Smooth muscle cell (in vitro differentiated cells): Measurements from ENCODE around the gene GPS1. TPM values are rescaled to one million over a fixed set of nuclear protein-coding genes. Genes with fewer than 3 reads are reported as not detected.

Experiments
- DNase-seq: peaks from one replicate; lab custom pipeline; 2025; ENCODE audit not compliant: unreplicated experiment; lab: John Stamatoyannopoulos, UW
- H2AFZ ChIP-seq: fragments of 200-600 bp; sonication (generic); 2 replicates; pipeline ENCODE4 v1.6.0; 2016; ENCODE audit warnings: antibody characterized with exemption, low read depth, mild to moderate bottlenecking
- H3F3A ChIP-seq: fragments of 200-600 bp; sonication (generic); 2 replicates; pipeline ENCODE4 v1.6.0; 2017; ENCODE audit warnings: antibody characterized with exemption, low read depth
- H3K27ac ChIP-seq: fragments of 200-600 bp; sonication (generic); 2 replicates; pipeline ENCODE4 v1.5.1; 2016; ENCODE audit warnings: low read depth, mild to moderate bottlenecking
- H3K27me3 ChIP-seq: fragments of 200-600 bp; sonication (generic); 2 replicates; pipeline ENCODE4 v1.6.1; 2016; ENCODE audit warnings: low read depth, mild to moderate bottlenecking
- H3K36me3 ChIP-seq: fragments of 200-600 bp; sonication (generic); 2 replicates; pipeline ENCODE4 v1.5.1; 2016; ENCODE audit warnings: low read depth
- H3K4me1 ChIP-seq: fragments of 200-600 bp; sonication (generic); 2 replicates; pipeline ENCODE4 v1.5.1; 2016; ENCODE audit warnings: low read depth
- H3K4me2 ChIP-seq: fragments of 200-600 bp; sonication (generic); 2 replicates; pipeline ENCODE4 v1.6.0; 2016; ENCODE audit warnings: mild to moderate bottlenecking
- H3K4me3 ChIP-seq: fragments of 200-600 bp; sonication (generic); 2 replicates; pipeline ENCODE4 v1.5.1; 2016; ENCODE audit warnings: mild to moderate bottlenecking
- H3K79me2 ChIP-seq: fragments of 200-600 bp; sonication (generic); 2 replicates; pipeline ENCODE4 v1.6.0; 2016; ENCODE audit warnings: low read depth, mild to moderate bottlenecking
- H3K9ac ChIP-seq: fragments of 200-600 bp; sonication (generic); 2 replicates; pipeline ENCODE4 v1.6.0; 2016; ENCODE audit warnings: low read depth
- H3K9me3 ChIP-seq: fragments of 200-600 bp; sonication (generic); replicated peaks from 2 replicates; pipeline ENCODE4 v1.5.1; 2016; ENCODE audit warnings: low read depth
- H4K20me1 ChIP-seq: fragments of 200-600 bp; sonication (generic); 2 replicates; pipeline ENCODE4 v1.6.0; 2016; ENCODE audit warnings: low read depth
- CTCF ChIP-seq: fragments of 200-600 bp; sonication (generic); IDR thresholded peaks from 2 replicates; pipeline ENCODE4 v1.5.1; 2017; ENCODE audit warnings: borderline replicate concordance, mild to moderate bottlenecking, antibody characterized with exemption; ENCODE audit not compliant: insufficient read depth, poor library complexity, severe bottlenecking
- WGBS: methylation state at CpG from one replicate; pipeline ENCODE4 v1.1.7; 2016; ENCODE audit warnings: low lambda C conversion rate; 5-methylcytosine and 5-hydroxymethylcytosine counted together
- polyA plus RNA-seq: library from polyadenylated mRNA; unstranded; fragments of >200 nt; fragmentation: Nextera tagmentation; extraction: Ambion mirVana; gene quantifications from 2 replicates; pipeline ENCODE4 v1.2.1, GENCODE V29; 2016
- total RNA-seq: library from RNA; depleted of rRNA; stranded (reverse); fragments of >200 nt; gene quantifications from 2 replicates; pipeline ENCODE4 v1.2.3, GENCODE V29; 2014

GPS1 gene
- total RNA-seq (72.0 and 93.7 TPM in 2 replicates), polyA plus RNA-seq (134 and 143 TPM in 2 replicates)

GRCh38 chr17:82051776-82052637 lies at the start of gene GPS1, which contains the start of gene RFNG:
GPS1 (plus strand) TSS chr17:82051898; CDS start chr17:82051932, 34 bp downstream.
RFNG (minus strand) TSS chr17:82051811; CDS start chr17:82051766, 45 bp downstream.
- peaks cover 7% of the 10 kb centered on the region for H4K20me1 ChIP-seq
- no peak within 1 kb of the TSS for H3K27ac ChIP-seq
- no peaks in the 10 kb centered on the region for H3K36me3 ChIP-seq
- DNase-seq = no peak
- H3K79me2 ChIP-seq = peaks cover 23% of the 10 kb centered on the region
- TF ChIP-seq CTCF = no peak
- no peaks in the 10 kb centered on the region for H3F3A ChIP-seq
- H2AFZ ChIP-seq = peak within 1 kb of the TSS; percentile 19
- H3K4me1 ChIP-seq = peaks cover 16% of the 10 kb centered on the region
- H3K9me3 ChIP-seq = no peaks in the 10 kb centered on the region
- H3K4me3 ChIP-seq = peak within 1 kb of the TSS; percentile 55
- 2% methylated on average over 60 of the region's 94 CpGs for WGBS
- peak within 1 kb of the TSS; percentile 91 for H3K4me2 ChIP-seq
- no peaks in the 10 kb centered on the region for H3K27me3 ChIP-seq
- H3K9ac ChIP-seq = peak within 1 kb of the TSS; percentile 68

GRCh38 chr17:82003411-82004381 lies 48.0 kb upstream of the GPS1 start:
- Histone ChIP-seq H3K79me2 (no peaks in the 10 kb centered on the region), H3K4me1 (peaks cover 6% of the 10 kb centered on the region), H3K27ac (peak overlapping the region; percentile 90), H3K4me3 (no peak overlapping the region), H4K20me1 (peaks cover 4% of the 10 kb centered on the region), H3K27me3 (no peaks in the 10 kb centered on the region), H2AFZ (no peak overlapping the region), H3K4me2 (peak overlapping the region; percentile 74), H3K36me3 (no peaks in the 10 kb centered on the region), H3K9ac (peak overlapping the region; percentile 62), H3F3A (peaks cover 12% of the 10 kb centered on the region), H3K9me3 (no peaks in the 10 kb centered on the region)
- TF ChIP-seq CTCF = no peak
- WGBS = 24% methylated on average over 50 of the region's 53 CpGs
- DNase-seq = peak; percentile 83

- Histone ChIP-seq H3F3A (peaks cover 12% of the 10 kb centered on the region), H2AFZ (no peak overlapping the region), H3K4me3 (no peak overlapping the region), H3K9ac (peak overlapping the region; percentile 62), H3K27ac (peak overlapping the region; percentile 90), H3K27me3 (no peaks in the 10 kb centered on the region), H3K36me3 (no peaks in the 10 kb centered on the region), H3K4me2 (peak overlapping the region; percentile 74), H4K20me1 (no peaks in the 10 kb centered on the region), H3K79me2 (no peaks in the 10 kb centered on the region), H3K9me3 (no peaks in the 10 kb centered on the region), H3K4me1 (peaks cover 6% of the 10 kb centered on the region)
- TF ChIP-seq CTCF = no peak
- no peak for DNase-seq
- 94% methylated on average over 40 of the region's 41 CpGs for WGBS
Observed at GRCh38 chr17:82004517-82005455, 46.9 kb upstream of the GPS1 start.
